HCT116 (cell line): Measurements from ENCODE around the gene KY. TPM values are rescaled to one million over a fixed set of nuclear protein-coding genes. Genes with fewer than 3 reads are reported as not detected.

Source experiments
- CBX3 ChIP-seq: IDR thresholded peaks from 2 replicates; pipeline ENCODE4 v1.6.1; 2012; ENCODE audit warnings: low read depth
- ELF1 ChIP-seq: IDR thresholded peaks from 2 replicates; pipeline ENCODE4 v1.6.1; 2012; ENCODE audit warnings: low read depth, borderline replicate concordance
- EZH2phosphoT487 ChIP-seq: fragments of 200-600 bp; IDR thresholded peaks from 2 replicates; pipeline ENCODE4 v1.6.1; 2018; ENCODE audit warnings: antibody characterized with exemption, borderline replicate concordance
- JUND ChIP-seq: IDR thresholded peaks from 2 replicates; pipeline ENCODE4 v1.6.1; 2012
- SIN3A ChIP-seq: IDR thresholded peaks from 2 replicates; pipeline ENCODE4 v1.6.1; 2012; ENCODE audit warnings: low read depth
- ZFX ChIP-seq: fragments of 450-650 bp; IDR thresholded peaks from 2 replicates; pipeline ENCODE4 v1.6.1; 2017
- ZNF274 ChIP-seq: fragments of 200-500 bp; sonication (Bioruptor generic); IDR thresholded peaks from 2 replicates; pipeline ENCODE4 v1.6.1; 2014; ENCODE audit warnings: mild to moderate bottlenecking, low read depth, low read length, inconsistent platforms
- total RNA-seq: library from RNA; stranded (reverse); gene quantifications from one replicate; pipeline ENCODE4 v1.2.1, GENCODE V29; 2021; ENCODE audit not compliant: unreplicated experiment
- TF ChIP-seq, protein P1 (sequence below): IDR thresholded peaks from 2 replicates; pipeline ENCODE4 v1.6.1; 2011; ENCODE audit warnings: mild to moderate bottlenecking, low read length, moderate library complexity; ENCODE audit not compliant: insufficient replicate concordance; ENCODE audit errors: extremely low read depth
- TF ChIP-seq, protein P2 (sequence below): IDR thresholded peaks from 2 replicates; pipeline ENCODE4 v1.6.1; 2012
- TF ChIP-seq, protein P3 (sequence below): IDR thresholded peaks from 2 replicates; pipeline ENCODE4 v1.6.1; 2012; ENCODE audit warnings: low read depth

KY gene
- total RNA-seq, 1 experiment from 2014 or later: not detected

DNA sequence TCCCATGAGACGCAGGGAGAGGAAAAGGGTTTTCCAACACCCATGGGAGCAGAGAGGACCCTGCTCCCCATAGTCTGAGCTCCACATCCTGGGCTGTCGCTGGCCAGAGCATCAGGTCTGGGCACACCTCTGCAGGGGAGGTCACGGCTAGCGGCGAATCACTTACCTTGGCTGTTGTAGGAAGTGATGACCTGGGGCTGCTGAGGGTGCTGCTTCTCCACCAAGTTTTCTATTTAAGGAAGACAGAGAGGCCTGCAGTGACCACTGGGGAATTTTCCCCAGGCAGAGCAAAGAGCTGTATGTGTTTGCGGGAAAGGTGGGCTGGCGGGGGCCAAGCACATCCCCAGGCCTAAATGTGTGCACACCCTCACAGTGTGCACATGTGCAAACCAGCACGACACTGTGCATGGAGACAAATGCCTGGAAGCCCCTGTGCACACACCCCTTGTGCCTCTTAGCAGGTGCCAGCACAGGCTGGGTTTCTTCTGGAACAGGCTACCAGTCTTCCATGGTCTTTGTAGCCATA lies 7.6 kb downstream of the KY start (continued):
- TF ChIP-seq, protein P1, sequence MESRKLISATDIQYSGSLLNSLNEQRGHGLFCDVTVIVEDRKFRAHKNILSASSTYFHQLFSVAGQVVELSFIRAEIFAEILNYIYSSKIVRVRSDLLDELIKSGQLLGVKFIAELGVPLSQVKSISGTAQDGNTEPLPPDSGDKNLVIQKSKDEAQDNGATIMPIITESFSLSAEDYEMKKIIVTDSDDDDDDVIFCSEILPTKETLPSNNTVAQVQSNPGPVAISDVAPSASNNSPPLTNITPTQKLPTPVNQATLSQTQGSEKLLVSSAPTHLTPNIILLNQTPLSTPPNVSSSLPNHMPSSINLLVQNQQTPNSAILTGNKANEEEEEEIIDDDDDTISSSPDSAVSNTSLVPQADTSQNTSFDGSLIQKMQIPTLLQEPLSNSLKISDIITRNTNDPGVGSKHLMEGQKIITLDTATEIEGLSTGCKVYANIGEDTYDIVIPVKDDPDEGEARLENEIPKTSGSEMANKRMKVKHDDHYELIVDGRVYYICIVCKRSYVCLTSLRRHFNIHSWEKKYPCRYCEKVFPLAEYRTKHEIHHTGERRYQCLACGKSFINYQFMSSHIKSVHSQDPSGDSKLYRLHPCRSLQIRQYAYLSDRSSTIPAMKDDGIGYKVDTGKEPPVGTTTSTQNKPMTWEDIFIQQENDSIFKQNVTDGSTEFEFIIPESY: no peak
- TF ChIP-seq, protein P2, sequence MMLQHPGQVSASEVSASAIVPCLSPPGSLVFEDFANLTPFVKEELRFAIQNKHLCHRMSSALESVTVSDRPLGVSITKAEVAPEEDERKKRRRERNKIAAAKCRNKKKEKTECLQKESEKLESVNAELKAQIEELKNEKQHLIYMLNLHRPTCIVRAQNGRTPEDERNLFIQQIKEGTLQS: no peak
- no peak for TF ChIP-seq SIN3A
- no peak for TF ChIP-seq JUND
- no peak for TF ChIP-seq ZNF274
- no peak for TF ChIP-seq CBX3
- TF ChIP-seq EZH2phosphoT487: no peak
- no peak for TF ChIP-seq ZFX
- TF ChIP-seq, protein P3, sequence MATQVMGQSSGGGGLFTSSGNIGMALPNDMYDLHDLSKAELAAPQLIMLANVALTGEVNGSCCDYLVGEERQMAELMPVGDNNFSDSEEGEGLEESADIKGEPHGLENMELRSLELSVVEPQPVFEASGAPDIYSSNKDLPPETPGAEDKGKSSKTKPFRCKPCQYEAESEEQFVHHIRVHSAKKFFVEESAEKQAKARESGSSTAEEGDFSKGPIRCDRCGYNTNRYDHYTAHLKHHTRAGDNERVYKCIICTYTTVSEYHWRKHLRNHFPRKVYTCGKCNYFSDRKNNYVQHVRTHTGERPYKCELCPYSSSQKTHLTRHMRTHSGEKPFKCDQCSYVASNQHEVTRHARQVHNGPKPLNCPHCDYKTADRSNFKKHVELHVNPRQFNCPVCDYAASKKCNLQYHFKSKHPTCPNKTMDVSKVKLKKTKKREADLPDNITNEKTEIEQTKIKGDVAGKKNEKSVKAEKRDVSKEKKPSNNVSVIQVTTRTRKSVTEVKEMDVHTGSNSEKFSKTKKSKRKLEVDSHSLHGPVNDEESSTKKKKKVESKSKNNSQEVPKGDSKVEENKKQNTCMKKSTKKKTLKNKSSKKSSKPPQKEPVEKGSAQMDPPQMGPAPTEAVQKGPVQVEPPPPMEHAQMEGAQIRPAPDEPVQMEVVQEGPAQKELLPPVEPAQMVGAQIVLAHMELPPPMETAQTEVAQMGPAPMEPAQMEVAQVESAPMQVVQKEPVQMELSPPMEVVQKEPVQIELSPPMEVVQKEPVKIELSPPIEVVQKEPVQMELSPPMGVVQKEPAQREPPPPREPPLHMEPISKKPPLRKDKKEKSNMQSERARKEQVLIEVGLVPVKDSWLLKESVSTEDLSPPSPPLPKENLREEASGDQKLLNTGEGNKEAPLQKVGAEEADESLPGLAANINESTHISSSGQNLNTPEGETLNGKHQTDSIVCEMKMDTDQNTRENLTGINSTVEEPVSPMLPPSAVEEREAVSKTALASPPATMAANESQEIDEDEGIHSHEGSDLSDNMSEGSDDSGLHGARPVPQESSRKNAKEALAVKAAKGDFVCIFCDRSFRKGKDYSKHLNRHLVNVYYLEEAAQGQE: no peak
- no peak for TF ChIP-seq ELF1
